Hepatocyte (in vitro differentiated cells): ENCODE measurements around the gene STK24. TPM values are rescaled to one million over a fixed set of nuclear protein-coding genes. Genes with fewer than 3 reads are reported as not detected.

Experiments
- DNase-seq: peaks from one replicate; pipeline ENCODE4 v3.0.0-alpha.2; 2016; ENCODE audit warnings: low spot score
- H2AFZ ChIP-seq: fragments of 200-600 bp; sonication (generic); 2 replicates; pipeline ENCODE4 v1.6.0; 2016; ENCODE audit warnings: antibody characterized with exemption, mild to moderate bottlenecking
- H3K27ac ChIP-seq: fragments of 200-600 bp; sonication (generic); 2 replicates; pipeline ENCODE4 v1.5.1; 2016; ENCODE audit warnings: mild to moderate bottlenecking
- H3K27me3 ChIP-seq: fragments of 200-600 bp; sonication (generic); 2 replicates; pipeline ENCODE4 v1.6.1; 2016
- H3K36me3 ChIP-seq: fragments of 200-600 bp; sonication (generic); replicated peaks from 2 replicates; pipeline ENCODE4 v1.5.1; 2016; ENCODE audit warnings: low read depth; ENCODE audit not compliant: insufficient read depth
- H3K4me1 ChIP-seq: fragments of 200-600 bp; sonication (generic); 2 replicates; pipeline ENCODE4 v1.5.1; 2016; ENCODE audit warnings: mild to moderate bottlenecking, moderate library complexity; ENCODE audit not compliant: insufficient read depth
- H3K4me2 ChIP-seq: fragments of 200-600 bp; sonication (generic); 2 replicates; pipeline ENCODE4 v1.6.0; 2016
- H3K4me3 ChIP-seq: fragments of 200-600 bp; sonication (generic); 2 replicates; pipeline ENCODE4 v1.5.1; 2016; ENCODE audit warnings: mild to moderate bottlenecking
- H3K79me2 ChIP-seq: fragments of 200-600 bp; sonication (generic); 2 replicates; pipeline ENCODE4 v1.6.0; 2017; ENCODE audit warnings: mild to moderate bottlenecking
- H3K9me2 ChIP-seq: fragments of 200-600 bp; sonication (generic); replicated peaks from 2 replicates; pipeline ENCODE4 v1.6.0; 2017; ENCODE audit warnings: mild to moderate bottlenecking; ENCODE audit not compliant: insufficient read depth
- H3K9me3 ChIP-seq: fragments of 200-600 bp; sonication (generic); 2 replicates; pipeline ENCODE4 v1.5.1; 2016; ENCODE audit warnings: low read depth, mild to moderate bottlenecking
- H4K20me1 ChIP-seq: fragments of 200-600 bp; sonication (generic); 2 replicates; pipeline ENCODE4 v1.6.0; 2016; ENCODE audit warnings: mild to moderate bottlenecking; ENCODE audit not compliant: insufficient read depth, poor library complexity, severe bottlenecking
- CTCF ChIP-seq: fragments of 200-600 bp; sonication (generic); IDR thresholded peaks from 2 replicates; pipeline ENCODE4 v1.5.1; 2016; ENCODE audit warnings: antibody characterized with exemption, mild to moderate bottlenecking; ENCODE audit not compliant: poor library complexity
- EZH2 ChIP-seq: fragments of 200-600 bp; sonication (generic); IDR thresholded peaks from 2 replicates; pipeline ENCODE4 v1.6.1; 2016; ENCODE audit warnings: antibody characterized with exemption, mild to moderate bottlenecking, borderline replicate concordance
- EZH2phosphoT487 ChIP-seq: fragments of 200-600 bp; sonication (generic); IDR thresholded peaks from one replicate; pipeline ENCODE4 v1.6.1; 2018; ENCODE audit warnings: antibody characterized with exemption, mild to moderate bottlenecking, low read depth, moderate library complexity; ENCODE audit not compliant: unreplicated experiment, severe bottlenecking
- WGBS: methylation state at CpG from one replicate; pipeline ENCODE4 v1.1.6; 2016; ENCODE audit warnings: low lambda C conversion rate; ENCODE audit errors: missing lambda C conversion rate; 5-methylcytosine and 5-hydroxymethylcytosine counted together
- polyA plus RNA-seq: library from polyadenylated mRNA; unstranded; fragments of >200 nt; fragmentation: Nextera tagmentation; extraction: Ambion mirVana; gene quantifications from 2 replicates; pipeline ENCODE4 v1.2.1, GENCODE V29; 2016
- total RNA-seq: library from RNA; depleted of rRNA; stranded (reverse); fragments of >200 nt; gene quantifications from 2 replicates; pipeline ENCODE4 v1.2.3, GENCODE V29; 2014

The STK24 gene
- total and polyA plus RNA-seq, 2 experiments from 2014 or later, result 71.2 to 74.4 TPM

- 95% methylated on average over 18 of the region's 18 CpGs for WGBS
- H3K27me3 ChIP-seq, result no peaks in the 10 kb centered on the region
- H3K9me2 ChIP-seq, result no peaks in the 10 kb centered on the region
- no peaks in the 10 kb centered on the region for H3K9me3 ChIP-seq
- TF ChIP-seq EZH2, result no peak
- no peak for TF ChIP-seq EZH2phosphoT487
- no peak for TF ChIP-seq CTCF
- no peak overlapping the region for H2AFZ ChIP-seq
- H3K4me3 ChIP-seq, result no peak overlapping the region
- H3K79me2 ChIP-seq, result peaks cover 31% of the 10 kb centered on the region
- no peak for DNase-seq
- H3K27ac ChIP-seq, result no peak overlapping the region
- H4K20me1 ChIP-seq, result no peaks in the 10 kb centered on the region
- no peak overlapping the region for H3K4me2 ChIP-seq
- no peaks in the 10 kb centered on the region for H3K4me1 ChIP-seq
- H3K36me3 ChIP-seq, result no peaks in the 10 kb centered on the region
Observed at GRCh38 chr13:98462241-98462882, 114.5 kb downstream of the STK24 start.

- Histone ChIP-seq H3K4me1 (no peaks in the 10 kb centered on the region), H3K9me2 (no peaks in the 10 kb centered on the region), H3K79me2 (peaks cover 29% of the 10 kb centered on the region), H3K36me3 (no peaks in the 10 kb centered on the region), H3K9me3 (no peaks in the 10 kb centered on the region), H3K4me3 (no peak overlapping the region), H3K4me2 (no peak overlapping the region), H3K27me3 (no peaks in the 10 kb centered on the region), H3K27ac (no peak overlapping the region), H4K20me1 (no peaks in the 10 kb centered on the region), H2AFZ (no peak overlapping the region)
- no peak for DNase-seq
- WGBS, result 93% methylated on average over 12 of the region's 16 CpGs
- TF ChIP-seq CTCF (no peak), EZH2phosphoT487 (no peak), EZH2 (no peak)
Observed at GRCh38 chr13:98461486-98462240, 115.2 kb downstream of the STK24 start.

GRCh38 chr13:98460516-98460915, 116.4 kb downstream of the STK24 start:
- WGBS, result 85% methylated on average over 13 of the region's 13 CpGs
- H3K36me3 ChIP-seq, result no peaks in the 10 kb centered on the region

More at GRCh38 chr13:98460516-98460915, 116.4 kb downstream of the STK24 start:
- Histone ChIP-seq H4K20me1 (peaks cover 3% of the 10 kb centered on the region), H3K4me2 (no peak overlapping the region), H3K4me3 (no peak overlapping the region), H3K9me3 (no peaks in the 10 kb centered on the region), H3K4me1 (no peaks in the 10 kb centered on the region), H3K79me2 (peaks cover 26% of the 10 kb centered on the region), H3K27me3 (no peaks in the 10 kb centered on the region), H3K27ac (no peak overlapping the region), H3K9me2 (no peaks in the 10 kb centered on the region), H2AFZ (no peak overlapping the region)
- no peak for DNase-seq
- TF ChIP-seq EZH2, result no peak
- TF ChIP-seq EZH2phosphoT487, result no peak
- no peak for TF ChIP-seq CTCF
